ENCODE results near the gene CXCL14. TPM values are rescaled to one million over a fixed set of nuclear protein-coding genes. Genes with fewer than 3 reads are reported as not detected.

CXCL14 gene
- polyA plus RNA-seq, 1 of the 3 experiments (the other 2 are of a cell fraction), result 0.05 TPM

DNA sequence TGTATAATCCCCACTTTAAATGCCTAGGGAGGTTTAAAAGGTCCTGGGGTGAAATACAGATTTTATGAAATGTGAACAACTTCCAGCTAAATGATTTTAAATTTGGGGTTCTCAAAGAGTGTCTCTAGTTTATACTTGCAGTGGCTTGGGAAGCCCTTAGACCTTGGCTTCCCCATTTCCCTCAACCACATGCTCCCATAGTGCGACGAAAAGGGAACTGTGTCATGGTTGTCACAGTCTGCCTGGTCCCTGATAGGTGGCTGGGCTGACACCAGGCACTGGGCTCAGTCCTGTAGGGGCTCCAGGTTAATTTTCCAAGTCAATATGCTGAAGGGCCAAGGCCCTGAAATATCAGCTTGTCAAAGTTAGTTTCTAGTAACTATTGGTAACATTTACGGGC, 10.4 kb upstream of the CXCL14 start:
- H3K9ac ChIP-seq, result no peak overlapping the region

More for the DNA sequence above, 10.4 kb upstream of the CXCL14 start:
- H2AFZ ChIP-seq (ENCODE audit: low read depth), result no peak overlapping the region
- no peaks in the 10 kb centered on the region for H3K36me3 ChIP-seq (replicated peaks in 1 of 2; ENCODE audit: control insufficient read depth in 1 of 2, insufficient read depth in 2 of 2, low read length in 1 of 2)
- H3K79me2 ChIP-seq (ENCODE audit: insufficient read depth), result no peaks in the 10 kb centered on the region
- peaks cover 34% of the 10 kb centered on the region for H3K27me3 ChIP-seq (ENCODE audit: insufficient read depth)
- no peak overlapping the region for H3K27ac ChIP-seq (ENCODE audit: low read depth in 2 of 2, low read length in 1 of 2)
- H4K20me1 ChIP-seq (ENCODE audit: insufficient read depth), result no peaks in the 10 kb centered on the region
- no peak for DNase-seq
- no peaks in the 10 kb centered on the region; a peak in 1 of 4 replicates for H3K4me1 ChIP-seq (ENCODE audit: control insufficient read depth in 1 of 2, insufficient read depth in 2 of 2, low read depth in 1 of 2, low read length in 1 of 2)
- ChIA-PET POLR2A (no interaction called here), CTCF (interaction anchor here (2.3 kb wide), 1 partner anchor 28 kb away, joined by 7 read pairs; no protein-coding TSS in a partner anchor)
- no peaks in the 10 kb centered on the region for H3K9me3 ChIP-seq
- TF ChIP-seq, protein P1, sequence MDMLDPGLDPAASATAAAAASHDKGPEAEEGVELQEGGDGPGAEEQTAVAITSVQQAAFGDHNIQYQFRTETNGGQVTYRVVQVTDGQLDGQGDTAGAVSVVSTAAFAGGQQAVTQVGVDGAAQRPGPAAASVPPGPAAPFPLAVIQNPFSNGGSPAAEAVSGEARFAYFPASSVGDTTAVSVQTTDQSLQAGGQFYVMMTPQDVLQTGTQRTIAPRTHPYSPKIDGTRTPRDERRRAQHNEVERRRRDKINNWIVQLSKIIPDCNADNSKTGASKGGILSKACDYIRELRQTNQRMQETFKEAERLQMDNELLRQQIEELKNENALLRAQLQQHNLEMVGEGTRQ (IDR thresholded peaks at IDR 0.05; ENCODE audit: borderline replicate concordance, low read depth, low read length), result no peak
- TF ChIP-seq, protein P2, sequence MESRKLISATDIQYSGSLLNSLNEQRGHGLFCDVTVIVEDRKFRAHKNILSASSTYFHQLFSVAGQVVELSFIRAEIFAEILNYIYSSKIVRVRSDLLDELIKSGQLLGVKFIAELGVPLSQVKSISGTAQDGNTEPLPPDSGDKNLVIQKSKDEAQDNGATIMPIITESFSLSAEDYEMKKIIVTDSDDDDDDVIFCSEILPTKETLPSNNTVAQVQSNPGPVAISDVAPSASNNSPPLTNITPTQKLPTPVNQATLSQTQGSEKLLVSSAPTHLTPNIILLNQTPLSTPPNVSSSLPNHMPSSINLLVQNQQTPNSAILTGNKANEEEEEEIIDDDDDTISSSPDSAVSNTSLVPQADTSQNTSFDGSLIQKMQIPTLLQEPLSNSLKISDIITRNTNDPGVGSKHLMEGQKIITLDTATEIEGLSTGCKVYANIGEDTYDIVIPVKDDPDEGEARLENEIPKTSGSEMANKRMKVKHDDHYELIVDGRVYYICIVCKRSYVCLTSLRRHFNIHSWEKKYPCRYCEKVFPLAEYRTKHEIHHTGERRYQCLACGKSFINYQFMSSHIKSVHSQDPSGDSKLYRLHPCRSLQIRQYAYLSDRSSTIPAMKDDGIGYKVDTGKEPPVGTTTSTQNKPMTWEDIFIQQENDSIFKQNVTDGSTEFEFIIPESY (IDR thresholded peaks at IDR 0.05; ENCODE audit: borderline replicate concordance, low read depth), result no peak
- TF ChIP-seq RXRA (IDR thresholded peaks at IDR 0.05; ENCODE audit: borderline replicate concordance, low read depth), result no peak
- no peak for TF ChIP-seq JUND (IDR thresholded peaks at IDR 0.05)
- TF ChIP-seq EZH2phosphoT487 (IDR thresholded peaks at IDR 0.05; ENCODE audit: borderline replicate concordance, low read depth), result no peak
- TF ChIP-seq GABPA (IDR thresholded peaks at IDR 0.05; ENCODE audit: low read depth), result no peak
- TF ChIP-seq YY1 (IDR thresholded peaks at IDR 0.05; ENCODE audit: low read depth), result no peak
- TF ChIP-seq NRF1 (IDR thresholded peaks at IDR 0.05; ENCODE audit: low read depth, low read length), result no peak
- TF ChIP-seq, protein P3, sequence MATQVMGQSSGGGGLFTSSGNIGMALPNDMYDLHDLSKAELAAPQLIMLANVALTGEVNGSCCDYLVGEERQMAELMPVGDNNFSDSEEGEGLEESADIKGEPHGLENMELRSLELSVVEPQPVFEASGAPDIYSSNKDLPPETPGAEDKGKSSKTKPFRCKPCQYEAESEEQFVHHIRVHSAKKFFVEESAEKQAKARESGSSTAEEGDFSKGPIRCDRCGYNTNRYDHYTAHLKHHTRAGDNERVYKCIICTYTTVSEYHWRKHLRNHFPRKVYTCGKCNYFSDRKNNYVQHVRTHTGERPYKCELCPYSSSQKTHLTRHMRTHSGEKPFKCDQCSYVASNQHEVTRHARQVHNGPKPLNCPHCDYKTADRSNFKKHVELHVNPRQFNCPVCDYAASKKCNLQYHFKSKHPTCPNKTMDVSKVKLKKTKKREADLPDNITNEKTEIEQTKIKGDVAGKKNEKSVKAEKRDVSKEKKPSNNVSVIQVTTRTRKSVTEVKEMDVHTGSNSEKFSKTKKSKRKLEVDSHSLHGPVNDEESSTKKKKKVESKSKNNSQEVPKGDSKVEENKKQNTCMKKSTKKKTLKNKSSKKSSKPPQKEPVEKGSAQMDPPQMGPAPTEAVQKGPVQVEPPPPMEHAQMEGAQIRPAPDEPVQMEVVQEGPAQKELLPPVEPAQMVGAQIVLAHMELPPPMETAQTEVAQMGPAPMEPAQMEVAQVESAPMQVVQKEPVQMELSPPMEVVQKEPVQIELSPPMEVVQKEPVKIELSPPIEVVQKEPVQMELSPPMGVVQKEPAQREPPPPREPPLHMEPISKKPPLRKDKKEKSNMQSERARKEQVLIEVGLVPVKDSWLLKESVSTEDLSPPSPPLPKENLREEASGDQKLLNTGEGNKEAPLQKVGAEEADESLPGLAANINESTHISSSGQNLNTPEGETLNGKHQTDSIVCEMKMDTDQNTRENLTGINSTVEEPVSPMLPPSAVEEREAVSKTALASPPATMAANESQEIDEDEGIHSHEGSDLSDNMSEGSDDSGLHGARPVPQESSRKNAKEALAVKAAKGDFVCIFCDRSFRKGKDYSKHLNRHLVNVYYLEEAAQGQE (IDR thresholded peaks at IDR 0.05; ENCODE audit: low read depth, low read length), result no peak
- no peak for TF ChIP-seq EP300 (IDR thresholded peaks at IDR 0.05; ENCODE audit: borderline replicate concordance in 1 of 2, low read depth in 1 of 2, low read length in 1 of 2)
- no peak for TF ChIP-seq POLR2AphosphoS5 (IDR thresholded peaks at IDR 0.05; ENCODE audit: low read depth, low read length)
- TF ChIP-seq, protein P4, sequence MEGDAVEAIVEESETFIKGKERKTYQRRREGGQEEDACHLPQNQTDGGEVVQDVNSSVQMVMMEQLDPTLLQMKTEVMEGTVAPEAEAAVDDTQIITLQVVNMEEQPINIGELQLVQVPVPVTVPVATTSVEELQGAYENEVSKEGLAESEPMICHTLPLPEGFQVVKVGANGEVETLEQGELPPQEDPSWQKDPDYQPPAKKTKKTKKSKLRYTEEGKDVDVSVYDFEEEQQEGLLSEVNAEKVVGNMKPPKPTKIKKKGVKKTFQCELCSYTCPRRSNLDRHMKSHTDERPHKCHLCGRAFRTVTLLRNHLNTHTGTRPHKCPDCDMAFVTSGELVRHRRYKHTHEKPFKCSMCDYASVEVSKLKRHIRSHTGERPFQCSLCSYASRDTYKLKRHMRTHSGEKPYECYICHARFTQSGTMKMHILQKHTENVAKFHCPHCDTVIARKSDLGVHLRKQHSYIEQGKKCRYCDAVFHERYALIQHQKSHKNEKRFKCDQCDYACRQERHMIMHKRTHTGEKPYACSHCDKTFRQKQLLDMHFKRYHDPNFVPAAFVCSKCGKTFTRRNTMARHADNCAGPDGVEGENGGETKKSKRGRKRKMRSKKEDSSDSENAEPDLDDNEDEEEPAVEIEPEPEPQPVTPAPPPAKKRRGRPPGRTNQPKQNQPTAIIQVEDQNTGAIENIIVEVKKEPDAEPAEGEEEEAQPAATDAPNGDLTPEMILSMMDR (IDR thresholded peaks at IDR 0.05), result no peak
- TF ChIP-seq, protein P5, sequence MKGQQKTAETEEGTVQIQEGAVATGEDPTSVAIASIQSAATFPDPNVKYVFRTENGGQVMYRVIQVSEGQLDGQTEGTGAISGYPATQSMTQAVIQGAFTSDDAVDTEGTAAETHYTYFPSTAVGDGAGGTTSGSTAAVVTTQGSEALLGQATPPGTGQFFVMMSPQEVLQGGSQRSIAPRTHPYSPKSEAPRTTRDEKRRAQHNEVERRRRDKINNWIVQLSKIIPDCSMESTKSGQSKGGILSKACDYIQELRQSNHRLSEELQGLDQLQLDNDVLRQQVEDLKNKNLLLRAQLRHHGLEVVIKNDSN (IDR thresholded peaks at IDR 0.05; ENCODE audit: borderline replicate concordance, low read depth), result no peak
- TF ChIP-seq GATA2 (CRISPR knock-in tag; IDR thresholded peaks at IDR 0.05), result no peak
- TF ChIP-seq FOSL2 (IDR thresholded peaks at IDR 0.05; ENCODE audit: borderline replicate concordance, low read depth), result no peak
- TF ChIP-seq MXI1 (IDR thresholded peaks at IDR 0.05; ENCODE audit: low read depth, low read length), result no peak
- TF ChIP-seq ELF1 (IDR thresholded peaks at IDR 0.05), result no peak
- TF ChIP-seq CHD2 (IDR thresholded peaks at IDR 0.05; ENCODE audit: low read length, partially characterized antibody), result no peak
- H3K9me2 ChIP-seq, result no peaks in the 10 kb centered on the region
- no peak overlapping the region for H3K4me2 ChIP-seq
- 91% methylated on average over 3 of the region's 3 CpGs for WGBS (ENCODE audit: low lambda C conversion rate)
- no peak overlapping the region for H3K4me3 ChIP-seq (ENCODE audit: low read depth in 2 of 2, low read length in 1 of 2)
- no peaks in the 10 kb centered on the region for H3F3A ChIP-seq (replicated peaks; ENCODE audit: insufficient read depth)
